ENCODE results near the gene TMEM255B. TPM values are rescaled to one million over a fixed set of nuclear protein-coding genes. Genes with fewer than 3 reads are reported as not detected.

TMEM255B gene
- total and polyA plus RNA-seq, 2 of the 4 experiments (the other 2 are of a cell fraction): 0.36 to 0.94 TPM

- H3K4me3 ChIP-seq (ENCODE audit: insufficient read depth, low read depth, low read length): no peak overlapping the region
- ATAC-seq (ENCODE audit: low read depth): peak; percentile 10; the same call in 1 of the 2 replicates
- H4K5ac ChIP-seq (ENCODE audit: low read depth, low read length): no peak overlapping the region
- H3K4me2 ChIP-seq (ENCODE audit: low read depth, low read length): no peak overlapping the region
- CTCF ChIA-PET: no interaction called here
- in situ Hi-C loops (cut with MboI; ENCODE audit: low sequenced_read_pairs): no loop called here
- peak overlapping the region; percentile 62 for H2BK5ac ChIP-seq (ENCODE audit: low read depth, low read length, poor library complexity, severe bottlenecking)
- no peaks in the 10 kb centered on the region for H3K27me3 ChIP-seq (ENCODE audit: control insufficient read depth, insufficient read depth, low read length)
- intact Hi-C loops (cut with micrococcal nuclease): no loop called here
- no peak overlapping the region for H3K9ac ChIP-seq (ENCODE audit: low read depth, low read length)
- peak overlapping the region; percentile 3; the same call in 1 of the 2 replicates for H2BK120ac ChIP-seq (ENCODE audit: low read depth, low read length)
- no peak overlapping the region for H4K91ac ChIP-seq (ENCODE audit: insufficient read depth, low read depth, low read length)
- BruUV-seq (replicated peaks): TSS peak; percentile 28
- H2AK9ac ChIP-seq (replicated peaks; ENCODE audit: low read depth, low read length, poor library complexity): peak overlapping the region; percentile 81
- H3K9me1 ChIP-seq (ENCODE audit: insufficient read depth, low read length): 0 out of 2 replicates have a peak, but pooled peaks cover 3% of the 10 kb centered on the region
- dilution Hi-C loops (cut with HindIII; ENCODE audit: low sequenced_read_pairs, unreplicated experiment): no loop called here
- no peak overlapping the region for H3K56ac ChIP-seq (ENCODE audit: extremely low read depth, insufficient read depth, low read length)
- peak overlapping the region in 1 of 2 experiments; percentile 56; a peak in 1 of 4 replicates for H4K8ac ChIP-seq (ENCODE audit: low read depth in 2 of 2, low read length in 2 of 2)
- POLR2A ChIA-PET (ENCODE audit: unreplicated experiment): no interaction called here
- peaks cover 58% of the 10 kb centered on the region for H3K36me3 ChIP-seq (ENCODE audit: control insufficient read depth, insufficient read depth, low read length)
- 0 out of 2 replicates have a peak overlapping the region, but pooled peaks have one; percentile 6 for H3K18ac ChIP-seq (ENCODE audit: low read depth, low read length)
- peak overlapping the region; percentile 5; the same call in 1 of the 2 replicates for H3K4ac ChIP-seq (ENCODE audit: low read depth, low read length)
- peaks cover 37% of the 10 kb centered on the region for H3K4me1 ChIP-seq (ENCODE audit: control insufficient read depth, insufficient read depth, low read length)
- H2BK20ac ChIP-seq (ENCODE audit: low read depth, low read length): no peak overlapping the region
- H3K79me1 ChIP-seq (ENCODE audit: low read depth in 1 of 2, low read length in 2 of 2): peaks cover 17 to 80% of the 10 kb centered on the region in 2 experiments
- peak overlapping the region; percentile 25; the same call in 1 of the 2 replicates for H3K27ac ChIP-seq (ENCODE audit: insufficient read depth, low read length)
- peaks cover 25% of the 10 kb centered on the region for H4K20me1 ChIP-seq (ENCODE audit: insufficient read depth, low read length)
- H2AK5ac ChIP-seq (ENCODE audit: low read depth, low read length): peak overlapping the region; percentile 85; the same call in 1 of the 2 replicates
- H3K23ac ChIP-seq (ENCODE audit: low read depth, low read length): no peak overlapping the region
- no peaks in the 10 kb centered on the region for H3K9me3 ChIP-seq (ENCODE audit: control insufficient read depth, insufficient read depth, low read length)
- H2AFZ ChIP-seq (replicated peaks; ENCODE audit: low read length, poor library complexity): no peak overlapping the region
- 90% methylated on average over 22 of the region's 37 CpGs; no CpG with 5 or more reads in 1 of the 2 experiments for WGBS, 2 experiments (ENCODE audit: extremely low coverage in 2 of 2, insufficient read length in 1 of 2)
- TF ChIP-seq NFE2L2 (IDR thresholded peaks at IDR 0.05; ENCODE audit: low read depth, low read length) (no peak), MAFK (IDR thresholded peaks at IDR 0.05; ENCODE audit: low read depth, low read length) (no peak), MAZ (IDR thresholded peaks at IDR 0.05; ENCODE audit: borderline replicate concordance, low read depth, low read length) (peak; percentile 89; the same call in 1 of the 2 replicates), MXI1 (IDR thresholded peaks at IDR 0.05; ENCODE audit: borderline replicate concordance, low read depth, low read length) (no peak), BHLHE40 (IDR thresholded peaks at IDR 0.05; ENCODE audit: low read depth, low read length) (no peak), ELK1 (IDR thresholded peaks at IDR 0.05; ENCODE audit: borderline replicate concordance, low read depth, low read length) (no peak), RAD21 (IDR thresholded peaks at IDR 0.05; ENCODE audit: low read length) (no peak), POLR2A (IDR thresholded peaks at IDR 0.05; ENCODE audit: low read depth, low read length) (no peak), FOS (IDR thresholded peaks at IDR 0.05; ENCODE audit: low read depth, low read length) (0 out of 2 replicates have a peak, but pooled peaks have one; percentile 4), CEBPB (IDR thresholded peaks at IDR 0.05; ENCODE audit: low read depth, low read length) (no peak), USF2 (IDR thresholded peaks at IDR 0.05; ENCODE audit: low read depth, low read length) (no peak)
- no peak overlapping the region for H3K14ac ChIP-seq (replicated peaks; ENCODE audit: low read depth, low read length)
- peak; percentile 79 for DNase-seq
- H2BK15ac ChIP-seq (ENCODE audit: low read depth, low read length): no peak overlapping the region
These were observed 76.6 kb downstream of the TMEM255B start for GRCh38 chr13:113835461-113836270.

All from IMR-90 (cell line).